CD4-positive, alpha-beta T cell treated with Interleukin-17A for 1 hour (primary cell): Measurements from ENCODE around the gene RDH8.

Experiments used
- DNase-seq: peaks from one replicate; pipeline ENCODE4 v3.0.0-alpha.2; 2020

The RDH8 gene

GRCh38 chr19:10013316-10013715 lies at the start of gene RDH8:
TSS of gene RDH8 (plus strand) at chr19:10013483. CDS start at chr19:10013498, 15 bp downstream.
- no peak for DNase-seq

GRCh38 chr19:9966024-9966423 lies 47.3 kb upstream of the RDH8 start:
- DNase-seq, result no peak

DNA sequence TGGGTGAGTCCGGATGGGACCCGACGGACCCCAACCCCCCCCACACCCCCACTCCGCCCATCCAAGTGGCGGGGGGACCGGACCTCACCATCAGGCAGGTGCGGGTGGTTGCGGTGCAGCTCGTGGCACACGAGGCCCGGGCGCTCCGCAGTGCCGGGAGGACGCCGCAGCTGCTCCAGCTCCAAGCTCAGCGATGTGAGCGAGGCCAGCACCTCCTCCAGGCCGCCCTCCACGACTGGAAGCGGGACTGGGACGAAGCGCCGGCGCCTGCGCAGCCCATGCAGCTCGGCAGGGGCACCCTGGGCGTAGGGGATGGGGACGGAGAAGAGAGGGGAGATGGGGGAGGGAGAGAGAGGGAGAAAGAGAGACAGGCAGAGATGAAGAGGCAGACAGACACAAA lies 46.8 kb upstream of the RDH8 start:
- DNase-seq, result no peak

- no peak for DNase-seq
Observed at GRCh38 chr19:9967326-9967725, 46.0 kb upstream of the RDH8 start.

- no peak for DNase-seq
Observed at GRCh38 chr19:9968820-9969687, 44.2 kb upstream of the RDH8 start.

- no peak for DNase-seq
Observed at GRCh38 chr19:9969688-9969975, 43.7 kb upstream of the RDH8 start.

GRCh38 chr19:9970481-9970880 lies 42.8 kb upstream of the RDH8 start:
- no peak for DNase-seq

DNA sequence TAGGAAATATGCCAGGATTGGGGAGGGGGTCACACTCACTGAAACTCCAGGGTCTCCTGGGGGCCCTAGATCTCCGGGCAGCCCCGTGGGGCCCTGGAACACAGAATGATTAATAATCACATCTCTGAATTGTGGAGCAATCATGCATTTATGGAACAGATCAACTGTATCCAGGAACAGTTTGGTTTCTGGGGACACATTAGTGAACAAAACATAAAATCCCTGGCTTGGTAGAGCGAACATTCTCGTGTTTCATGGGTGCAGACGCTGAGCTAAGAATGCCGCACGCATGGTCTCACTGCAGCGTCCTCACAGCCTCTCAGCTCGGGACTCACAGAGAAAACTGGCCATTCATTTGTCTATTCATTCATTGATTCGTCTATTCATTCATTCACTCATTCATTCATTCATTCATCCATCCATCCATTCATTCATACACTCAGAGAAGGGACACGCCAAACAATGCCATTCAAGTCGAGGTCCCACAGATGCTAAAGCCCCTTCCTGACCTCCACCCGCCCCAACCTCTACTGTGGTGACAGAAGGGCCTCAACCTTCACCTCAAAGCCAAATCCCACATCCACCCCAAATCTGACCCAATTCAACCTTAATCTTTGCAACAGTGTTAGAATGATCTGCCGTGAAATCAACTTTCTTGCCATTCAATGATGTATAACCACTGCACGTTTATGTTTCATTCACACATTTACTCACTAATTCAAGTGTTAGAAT lies 42.0 kb upstream of the RDH8 start:
- DNase-seq, result no peak

- no peak for DNase-seq
Observed at GRCh38 chr19:9972103-9972502, 41.2 kb upstream of the RDH8 start.

GRCh38 chr19:9981406-9982260 lies 31.6 kb upstream of the RDH8 start:
- DNase-seq, result no peak

DNA sequence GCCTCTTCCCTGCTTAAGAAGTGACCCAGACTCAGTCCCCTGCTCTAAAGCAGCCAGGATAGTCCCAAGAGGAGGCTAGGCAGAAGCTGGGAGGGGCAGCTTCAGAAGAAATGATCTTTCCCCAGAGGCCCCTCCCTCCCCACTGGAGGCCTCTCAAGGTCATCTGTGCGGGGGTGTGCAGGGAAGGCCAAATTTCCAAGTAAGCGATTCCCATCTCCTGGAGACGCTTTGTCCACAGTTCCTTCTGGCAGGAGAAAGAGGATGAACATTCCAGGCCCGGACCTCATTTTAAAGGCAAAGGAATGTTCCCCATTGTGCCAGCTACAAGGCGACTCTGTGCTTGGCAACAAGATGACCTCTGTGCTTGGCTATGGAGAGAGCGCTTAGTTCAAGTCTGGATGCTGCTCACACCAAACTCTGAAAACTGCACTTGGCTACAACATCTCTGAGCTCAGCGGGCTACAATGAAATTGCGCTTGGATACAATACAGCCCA lies 26.4 kb upstream of the RDH8 start:
- DNase-seq, result no peak

- DNase-seq, result no peak
Observed at GRCh38 chr19:9989504-9989903, 23.8 kb upstream of the RDH8 start.

DNA sequence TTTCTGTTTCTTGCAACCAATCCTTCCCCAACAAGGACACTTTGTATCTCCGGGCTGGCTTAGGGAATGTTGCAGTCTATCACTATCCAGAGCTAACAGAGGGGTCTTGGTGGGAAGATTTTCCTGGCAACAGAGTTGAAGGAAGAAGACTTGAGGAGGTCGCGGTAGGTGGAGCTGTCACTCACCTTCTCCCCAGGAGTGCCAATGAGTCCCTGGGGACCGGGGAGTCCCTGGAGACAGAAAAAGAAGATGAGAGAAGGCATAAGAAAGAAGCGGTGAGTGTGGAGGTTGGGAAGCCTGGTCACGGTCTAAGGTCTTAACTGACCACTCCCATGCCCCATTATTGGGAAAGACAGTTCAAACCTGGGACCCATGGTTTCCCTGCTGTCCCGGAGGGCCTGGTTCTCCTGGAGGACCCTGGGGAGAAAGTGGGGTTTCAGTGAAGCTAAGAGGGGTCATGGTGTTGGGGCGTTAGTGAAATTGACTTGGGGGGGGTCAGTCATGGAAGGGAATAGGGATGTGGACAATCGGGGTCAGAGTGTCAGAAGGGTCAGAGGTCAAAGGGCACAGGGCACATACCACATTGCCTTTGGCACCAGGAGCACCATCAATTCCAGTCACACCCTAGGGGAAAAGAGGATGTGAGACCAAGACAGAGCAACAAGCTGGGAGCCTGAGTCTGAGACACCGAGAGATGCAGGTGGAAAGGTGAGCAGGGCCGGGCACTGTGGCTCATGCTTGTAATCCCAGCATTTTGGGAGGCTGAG lies 21.7 kb upstream of the RDH8 start:
- no peak for DNase-seq

- no peak for DNase-seq
Observed at GRCh38 chr19:9995084-9995483, 18.2 kb upstream of the RDH8 start.

DNA sequence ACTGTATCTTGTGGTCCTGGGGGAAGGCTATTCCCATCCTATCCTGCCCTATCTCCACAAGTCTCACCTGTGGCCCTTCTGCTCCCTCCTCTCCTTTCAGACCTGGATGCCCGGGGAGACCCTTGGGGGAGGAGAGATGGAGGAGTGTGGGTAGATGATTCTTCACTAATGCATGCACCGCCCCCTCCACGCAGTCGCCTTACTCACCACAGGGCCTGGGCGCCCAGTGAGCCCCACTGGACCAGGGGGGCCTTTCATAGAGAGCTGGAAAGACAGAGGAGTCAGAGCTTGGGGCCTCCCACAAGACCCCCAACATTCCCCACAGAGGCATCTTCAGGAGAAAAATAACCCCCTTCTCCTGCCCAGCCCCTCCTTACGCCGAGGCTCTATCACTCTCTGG lies 17.3 kb upstream of the RDH8 start:
- DNase-seq, result no peak

DNA sequence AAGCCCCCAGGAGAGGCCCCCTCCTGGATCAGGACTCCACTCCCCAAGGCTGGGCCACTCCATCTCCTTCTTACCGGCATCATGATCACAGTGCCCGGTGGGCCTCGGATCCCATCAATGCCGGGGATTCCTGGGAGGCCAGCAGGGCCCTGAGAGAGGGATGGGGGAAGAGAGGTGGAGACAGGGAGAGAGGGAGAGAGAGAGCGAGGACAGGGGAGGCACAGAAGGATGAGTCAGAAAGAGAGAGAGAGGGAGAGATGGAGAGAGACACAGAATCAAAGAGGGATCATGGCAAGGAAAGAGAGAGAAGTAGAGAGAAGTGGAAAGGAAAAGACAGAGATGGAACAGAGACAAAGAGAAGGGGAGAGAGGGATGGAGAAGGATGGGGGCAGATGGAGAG lies 16.7 kb upstream of the RDH8 start:
- no peak for DNase-seq

GRCh38 chr19:10000171-10000826 lies 13.0 kb upstream of the RDH8 start:
- DNase-seq, result peak; percentile 69

DNA sequence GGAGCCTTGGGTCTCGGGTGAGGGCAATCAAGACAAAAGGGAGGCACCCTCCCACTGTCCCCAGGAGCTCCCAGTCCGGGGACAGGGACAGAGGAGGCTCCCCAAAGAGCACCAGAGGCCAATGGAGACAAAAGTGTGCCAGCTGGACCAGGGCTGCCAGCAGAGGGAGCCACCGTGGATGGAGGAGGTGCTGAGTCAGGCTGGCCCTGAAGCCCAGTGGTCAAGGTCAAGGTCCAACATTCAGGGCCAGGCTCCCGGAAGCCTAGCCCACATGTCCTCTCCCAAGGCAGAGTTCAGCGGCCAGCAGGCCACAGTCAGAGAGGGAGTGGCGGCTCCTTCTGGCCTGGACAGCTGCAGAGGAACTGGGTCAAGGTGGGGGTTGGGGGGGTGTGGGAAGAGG lies 11.4 kb upstream of the RDH8 start:
- DNase-seq, result no peak

DNA sequence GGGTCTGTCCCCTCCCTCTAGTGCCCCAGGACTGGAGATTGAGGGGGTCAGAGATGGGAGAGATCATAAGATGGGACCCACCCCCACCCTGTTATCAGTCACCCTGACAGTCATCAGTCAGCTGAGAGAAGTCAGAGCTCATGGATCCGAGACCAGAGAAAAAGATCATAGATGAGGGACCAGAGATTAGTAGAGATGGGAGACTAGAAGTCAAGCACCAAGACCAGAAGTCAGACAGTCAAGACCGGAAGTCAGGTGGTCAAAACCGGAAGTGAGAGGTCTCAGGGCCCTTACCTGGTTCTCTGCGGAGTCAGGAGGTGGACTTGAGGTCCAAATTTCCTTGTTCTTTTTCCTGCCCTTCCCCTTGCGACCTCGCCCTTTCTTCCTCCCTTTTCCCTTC lies 10.0 kb upstream of the RDH8 start:
- no peak for DNase-seq

DNA sequence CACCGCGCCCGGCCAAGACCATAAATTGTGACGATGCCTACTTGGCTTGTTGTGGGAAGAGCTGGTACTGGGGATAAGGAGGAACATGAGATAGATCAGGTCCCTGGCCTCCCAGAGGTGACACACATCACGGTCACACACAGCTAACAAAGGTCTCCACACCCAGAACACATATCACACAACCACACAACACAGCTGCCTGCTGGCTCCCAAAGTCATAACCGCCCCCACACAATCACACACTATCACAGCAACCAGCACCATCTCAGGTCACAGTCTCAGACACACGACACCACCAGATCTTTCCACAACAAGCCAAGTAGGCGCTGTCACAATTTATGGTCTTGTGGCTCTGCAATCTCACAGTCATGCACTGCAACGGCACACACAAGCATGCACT lies 8.7 kb upstream of the RDH8 start:
- no peak for DNase-seq

DNA sequence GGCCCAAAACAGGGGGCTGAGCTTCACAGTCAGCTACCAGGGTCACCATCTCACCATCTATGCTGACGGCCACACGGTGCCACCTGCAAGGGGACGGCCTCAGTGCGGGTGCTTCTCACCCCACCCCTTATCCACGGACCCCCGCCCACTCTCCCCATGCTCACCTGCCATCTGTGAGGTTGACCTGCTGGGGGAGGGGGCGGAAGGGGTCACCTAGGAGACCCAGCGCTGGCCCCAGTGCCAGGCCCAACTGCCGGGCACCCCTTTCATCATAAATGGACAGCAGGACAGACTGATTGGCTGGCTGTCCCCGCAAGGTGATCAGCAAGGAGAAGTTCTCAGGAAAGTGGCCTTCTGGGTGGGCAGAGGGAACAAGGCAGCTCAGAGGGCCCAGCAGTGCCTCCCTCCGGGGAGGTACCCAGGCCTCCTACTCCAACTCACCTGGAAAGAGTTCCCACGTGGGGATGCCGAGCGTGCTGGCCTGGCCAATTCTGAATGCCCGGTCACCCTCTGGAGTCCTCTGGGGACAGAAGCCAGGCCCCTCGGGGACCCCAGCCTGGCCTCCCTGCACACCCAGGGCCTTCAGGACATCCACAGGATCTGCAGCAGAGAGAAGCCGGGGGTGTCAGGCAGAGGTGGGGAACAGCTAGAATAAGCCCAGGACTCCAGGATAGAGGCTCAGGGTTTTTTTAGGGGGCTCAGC lies 7.5 kb upstream of the RDH8 start:
- DNase-seq, result no peak

DNA sequence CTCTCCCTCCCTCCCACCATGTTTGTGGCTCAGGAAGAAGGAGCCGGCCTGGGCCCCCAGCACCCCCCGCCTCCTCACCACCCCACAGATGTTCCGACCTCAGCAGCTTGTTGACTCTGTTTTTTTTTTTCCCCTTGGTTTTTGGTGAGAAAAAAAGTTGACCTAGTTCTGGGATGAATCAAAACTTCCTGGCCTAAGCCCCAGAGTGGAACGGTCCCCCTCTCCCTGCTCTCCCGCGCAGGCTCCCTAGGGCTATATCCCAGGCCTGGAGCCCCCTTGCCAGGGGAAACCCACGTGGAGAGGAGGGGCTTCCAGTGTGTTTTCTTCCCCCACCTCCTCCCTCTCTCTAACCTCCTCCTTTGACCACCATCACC lies 7.0 kb upstream of the RDH8 start:
- no peak for DNase-seq
